DOHH2 (cell line): ENCODE measurements around the gene TRIOBP.

Source experiments
- EZH2phosphoT487 ChIP-seq: fragments of 200-600 bp; sonication (generic); IDR thresholded peaks from 2 replicates; pipeline ENCODE4 v1.6.1; 2017; ENCODE audit warnings: borderline replicate concordance, mild to moderate bottlenecking, antibody characterized with exemption, low read length, moderate library complexity, mixed read lengths
- TF ChIP-seq, protein P1 (sequence below): fragments of 200-600 bp; sonication (generic); IDR thresholded peaks from one replicate; pipeline ENCODE4 v1.5.1; 2014; ENCODE audit warnings: antibody characterized with exemption, mild to moderate bottlenecking, low read depth, low read length; ENCODE audit not compliant: poor library complexity, severe bottlenecking

DNA sequence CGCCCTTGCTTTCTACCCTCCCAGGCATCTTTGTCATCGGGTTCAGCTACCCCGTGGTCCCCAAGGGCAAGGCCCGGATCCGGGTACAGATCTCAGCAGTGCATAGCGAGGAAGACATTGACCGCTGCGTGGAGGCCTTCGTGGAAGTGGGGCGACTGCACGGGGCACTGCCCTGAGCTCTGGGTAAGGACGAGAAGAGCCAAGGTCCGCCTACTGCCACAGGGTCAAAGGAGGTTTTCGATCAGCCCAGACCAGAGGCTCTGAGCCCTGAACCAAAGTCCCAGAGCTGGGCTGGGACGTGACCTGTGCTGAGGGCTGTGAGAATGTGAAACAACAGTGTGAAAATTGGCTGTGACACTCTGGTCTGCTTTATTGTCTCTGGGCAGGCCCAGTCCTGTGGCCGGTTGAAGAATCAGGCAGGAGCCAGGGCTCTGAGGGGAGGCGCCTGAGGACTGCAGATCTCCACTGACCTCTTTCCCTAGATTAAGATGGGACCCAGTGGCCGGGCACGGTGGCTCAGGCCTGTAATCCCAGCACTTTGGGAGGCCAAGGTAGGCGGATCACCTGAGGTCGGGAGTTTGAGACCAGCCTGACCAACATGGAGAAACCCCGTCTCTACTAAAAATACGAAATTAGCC is 119.8 kb downstream of the TRIOBP start:
- TF ChIP-seq, protein P1, sequence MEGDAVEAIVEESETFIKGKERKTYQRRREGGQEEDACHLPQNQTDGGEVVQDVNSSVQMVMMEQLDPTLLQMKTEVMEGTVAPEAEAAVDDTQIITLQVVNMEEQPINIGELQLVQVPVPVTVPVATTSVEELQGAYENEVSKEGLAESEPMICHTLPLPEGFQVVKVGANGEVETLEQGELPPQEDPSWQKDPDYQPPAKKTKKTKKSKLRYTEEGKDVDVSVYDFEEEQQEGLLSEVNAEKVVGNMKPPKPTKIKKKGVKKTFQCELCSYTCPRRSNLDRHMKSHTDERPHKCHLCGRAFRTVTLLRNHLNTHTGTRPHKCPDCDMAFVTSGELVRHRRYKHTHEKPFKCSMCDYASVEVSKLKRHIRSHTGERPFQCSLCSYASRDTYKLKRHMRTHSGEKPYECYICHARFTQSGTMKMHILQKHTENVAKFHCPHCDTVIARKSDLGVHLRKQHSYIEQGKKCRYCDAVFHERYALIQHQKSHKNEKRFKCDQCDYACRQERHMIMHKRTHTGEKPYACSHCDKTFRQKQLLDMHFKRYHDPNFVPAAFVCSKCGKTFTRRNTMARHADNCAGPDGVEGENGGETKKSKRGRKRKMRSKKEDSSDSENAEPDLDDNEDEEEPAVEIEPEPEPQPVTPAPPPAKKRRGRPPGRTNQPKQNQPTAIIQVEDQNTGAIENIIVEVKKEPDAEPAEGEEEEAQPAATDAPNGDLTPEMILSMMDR = no peak
- no peak for TF ChIP-seq EZH2phosphoT487
